ENCODE measurements around the gene RPS15.
"Not testable (repeated sequence)": the region's sequence is repeated elsewhere in the genome, so short reads cannot be mapped to it uniquely, and the experiment has no call there.

RPS15 gene

GRCh38 chr19:1467490-1468273 is 29.5 kb downstream of the RPS15 start:
- in situ Hi-C loops (cut with MboI; ENCODE audit: low sequenced_read_pairs) = no loop called here

GRCh38 chr19:1468274-1468820 is 30.2 kb downstream of the RPS15 start:
- in situ Hi-C loops (cut with MboI; ENCODE audit: low sequenced_read_pairs) = no loop called here

DNA sequence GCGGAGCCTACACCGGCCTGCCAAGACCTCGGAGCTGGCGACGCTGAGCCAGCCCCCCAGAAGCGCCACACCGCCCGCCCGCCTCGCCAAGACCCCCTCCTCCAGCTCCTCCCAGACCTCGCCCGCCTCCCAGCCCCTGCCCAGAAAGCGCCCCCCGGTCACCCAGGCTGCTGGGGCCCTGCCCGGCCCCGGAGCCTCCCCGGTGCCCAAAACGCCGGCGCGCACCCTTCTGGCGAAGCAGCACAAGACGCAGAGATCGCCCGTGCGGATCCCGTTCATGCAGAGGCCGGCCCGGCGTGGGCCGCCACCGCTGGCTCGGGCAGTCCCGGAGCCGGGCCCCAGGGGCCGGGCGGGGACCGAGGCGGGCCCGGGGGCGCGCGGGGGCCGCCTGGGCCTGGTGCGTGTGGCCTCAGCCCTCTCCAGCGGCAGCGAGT is 30.6 kb downstream of the RPS15 start:
- in situ Hi-C loops (cut with MboI; ENCODE audit: low sequenced_read_pairs) = no loop called here

- in situ Hi-C loops (cut with MboI; ENCODE audit: low sequenced_read_pairs) = no loop called here
These were observed 31.3 kb downstream of the RPS15 start for GRCh38 chr19:1469255-1470054.

DNA sequence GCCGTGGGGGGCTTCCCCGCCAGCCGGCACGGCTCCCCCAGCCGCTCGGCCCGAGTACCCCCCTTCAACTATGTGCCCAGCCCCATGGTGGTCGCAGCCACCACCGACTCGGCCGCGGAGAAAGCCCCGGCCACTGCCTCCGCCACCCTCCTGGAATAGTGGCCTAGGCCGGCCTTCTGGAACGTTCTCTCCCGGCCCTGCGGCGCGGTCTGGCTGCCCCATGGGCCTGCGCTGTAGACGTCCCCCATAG is 31.8 kb downstream of the RPS15 start:
- in situ Hi-C loops (cut with MboI; ENCODE audit: low sequenced_read_pairs) = no loop called here

DNA sequence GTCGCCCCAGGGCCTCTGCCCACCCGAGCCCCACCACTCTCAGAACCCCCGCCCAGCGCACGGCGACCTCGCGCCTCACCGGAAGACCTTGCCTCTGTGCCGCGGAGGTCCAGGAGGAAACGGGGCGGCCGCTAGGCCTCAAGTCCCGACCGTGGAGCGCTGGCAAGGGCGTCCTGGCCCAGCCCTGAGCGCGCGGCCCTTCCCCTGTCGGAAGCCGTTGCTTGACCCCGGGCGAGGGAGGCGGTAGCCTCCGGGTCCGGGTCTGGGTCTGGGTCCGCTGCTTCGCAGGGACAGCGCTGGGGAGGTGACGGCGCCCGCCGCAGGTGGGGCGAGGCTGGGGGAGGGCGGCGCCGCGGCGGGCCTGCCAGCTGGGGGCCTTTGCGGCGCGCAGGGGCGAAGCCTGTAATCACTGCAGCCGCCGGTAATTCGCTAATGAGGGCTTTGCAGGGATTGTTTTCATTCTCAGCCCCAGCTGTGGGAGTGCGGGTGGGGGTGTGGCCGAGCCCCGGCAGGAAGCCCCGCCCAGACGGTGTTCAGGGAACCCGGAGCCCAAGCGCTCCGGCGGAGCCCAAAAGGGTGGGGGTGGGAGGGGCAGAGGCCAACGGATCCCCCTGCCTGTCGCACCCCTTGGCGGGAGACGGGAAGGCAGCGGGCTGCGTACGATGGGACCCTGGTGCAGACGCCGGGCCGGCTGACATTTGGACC is 32.3 kb downstream of the RPS15 start:
- in situ Hi-C loops (cut with MboI; ENCODE audit: low sequenced_read_pairs) = no loop called here

- in situ Hi-C loops (cut with MboI; ENCODE audit: low sequenced_read_pairs) = no loop called here
These were observed 32.9 kb downstream of the RPS15 start for GRCh38 chr19:1471010-1471514.

DNA sequence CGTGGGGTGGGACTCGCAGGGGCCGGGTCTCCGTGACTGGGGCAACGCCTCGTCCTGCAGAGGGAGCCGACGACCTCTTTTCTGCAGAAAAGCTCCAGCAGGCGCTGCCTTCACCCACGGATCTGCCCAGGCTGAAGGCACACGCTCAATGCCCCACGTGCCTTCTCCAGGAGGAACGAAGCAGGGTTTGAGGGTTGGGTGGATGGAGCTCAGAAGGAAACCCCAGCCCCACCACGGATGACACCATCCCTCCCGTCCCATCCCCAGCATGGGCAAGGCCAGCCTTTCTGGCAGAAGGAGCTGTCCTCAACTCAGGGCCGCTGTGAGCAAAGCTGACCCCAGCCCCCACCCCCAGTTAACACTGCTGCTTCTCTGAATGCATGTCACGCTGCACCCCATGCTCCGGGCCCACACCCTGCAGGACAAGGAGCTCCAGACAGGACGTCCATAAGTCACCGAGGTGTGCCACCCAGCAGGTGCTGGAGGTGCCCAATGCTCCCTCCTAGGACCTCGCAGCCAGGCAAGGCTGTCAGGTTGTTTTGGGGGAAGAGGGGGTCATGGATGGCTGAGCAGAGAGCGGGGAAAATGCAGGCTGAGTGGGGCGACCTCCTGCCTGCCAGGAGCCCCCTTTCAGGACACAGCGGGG is 33.4 kb downstream of the RPS15 start:
- in situ Hi-C loops (cut with MboI; ENCODE audit: low sequenced_read_pairs) = no loop called here

- in situ Hi-C loops (cut with MboI; ENCODE audit: low sequenced_read_pairs) = no loop called here
These were observed 34.3 kb downstream of the RPS15 start for GRCh38 chr19:1472231-1473084.

GRCh38 chr19:1473085-1473851 is 35.1 kb downstream of the RPS15 start:
- in situ Hi-C loops (cut with MboI; ENCODE audit: low sequenced_read_pairs) = no loop called here

DNA sequence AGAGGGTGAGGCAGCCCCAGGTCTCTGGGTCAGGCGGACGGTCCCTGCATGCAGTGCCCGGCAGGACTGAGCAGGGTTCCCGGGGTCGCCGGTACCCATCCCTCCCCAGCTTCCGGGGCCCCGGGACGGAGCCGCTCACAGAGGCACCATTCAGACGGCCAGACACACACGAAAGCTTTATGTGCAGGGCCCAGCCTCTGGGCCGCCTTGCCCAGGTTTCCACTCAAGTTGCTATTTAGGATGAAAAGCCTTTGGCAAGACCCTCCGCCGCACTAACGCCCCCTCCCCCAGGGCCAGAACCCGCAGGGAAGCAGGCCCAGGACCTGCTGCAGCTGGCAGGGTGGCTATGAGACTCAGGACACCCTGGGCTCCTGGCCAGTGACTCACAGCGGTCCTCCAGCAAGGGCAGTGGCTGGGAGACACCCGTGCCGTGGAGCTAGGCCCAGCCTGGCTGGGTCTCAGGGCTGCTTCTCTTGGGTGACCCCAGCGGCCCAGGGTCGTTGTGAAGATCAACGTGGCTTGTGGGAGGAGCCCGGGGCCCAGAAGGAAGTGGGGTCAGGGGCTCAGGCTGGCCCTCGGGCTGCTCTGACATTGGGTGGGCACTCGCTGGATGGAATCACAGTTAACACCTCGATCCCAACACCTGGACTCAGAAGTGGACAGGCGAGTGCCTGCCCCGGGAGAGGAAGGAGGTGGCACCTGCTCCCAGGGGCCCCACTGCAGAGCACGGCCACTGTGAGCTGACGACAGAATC is 36.0 kb downstream of the RPS15 start:
- in situ Hi-C loops (cut with MboI; ENCODE audit: low sequenced_read_pairs) = no loop called here

DNA sequence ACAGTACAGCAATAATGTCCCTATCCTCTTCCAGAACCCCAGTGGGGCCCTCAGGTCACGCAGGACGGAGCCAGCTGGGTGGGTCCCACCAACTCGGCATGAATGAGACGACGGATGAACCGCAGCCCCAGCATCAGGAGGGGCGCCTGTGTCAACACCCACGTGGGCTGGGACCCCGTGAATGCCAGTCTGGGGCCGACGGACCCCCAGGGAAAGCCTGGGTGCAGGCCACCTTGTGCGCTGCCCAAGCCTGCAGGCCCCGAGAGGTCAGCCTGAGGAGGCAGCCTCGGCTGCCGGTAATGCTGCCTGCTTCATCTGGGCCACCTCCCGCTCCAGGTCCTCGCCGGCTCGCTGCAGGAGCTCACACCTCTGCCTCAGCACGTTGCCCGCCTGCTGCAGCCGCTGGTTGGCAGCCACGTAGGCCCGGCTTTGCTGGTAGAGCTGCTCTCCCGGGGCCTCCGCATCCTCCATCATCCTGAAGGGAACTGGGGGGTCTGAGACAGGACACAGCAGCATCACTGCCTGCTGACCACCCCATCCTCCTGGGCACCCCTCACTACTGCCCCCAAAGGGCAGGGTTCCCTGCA is 36.7 kb downstream of the RPS15 start:
- in situ Hi-C loops (cut with MboI; ENCODE audit: low sequenced_read_pairs) = no loop called here

DNA sequence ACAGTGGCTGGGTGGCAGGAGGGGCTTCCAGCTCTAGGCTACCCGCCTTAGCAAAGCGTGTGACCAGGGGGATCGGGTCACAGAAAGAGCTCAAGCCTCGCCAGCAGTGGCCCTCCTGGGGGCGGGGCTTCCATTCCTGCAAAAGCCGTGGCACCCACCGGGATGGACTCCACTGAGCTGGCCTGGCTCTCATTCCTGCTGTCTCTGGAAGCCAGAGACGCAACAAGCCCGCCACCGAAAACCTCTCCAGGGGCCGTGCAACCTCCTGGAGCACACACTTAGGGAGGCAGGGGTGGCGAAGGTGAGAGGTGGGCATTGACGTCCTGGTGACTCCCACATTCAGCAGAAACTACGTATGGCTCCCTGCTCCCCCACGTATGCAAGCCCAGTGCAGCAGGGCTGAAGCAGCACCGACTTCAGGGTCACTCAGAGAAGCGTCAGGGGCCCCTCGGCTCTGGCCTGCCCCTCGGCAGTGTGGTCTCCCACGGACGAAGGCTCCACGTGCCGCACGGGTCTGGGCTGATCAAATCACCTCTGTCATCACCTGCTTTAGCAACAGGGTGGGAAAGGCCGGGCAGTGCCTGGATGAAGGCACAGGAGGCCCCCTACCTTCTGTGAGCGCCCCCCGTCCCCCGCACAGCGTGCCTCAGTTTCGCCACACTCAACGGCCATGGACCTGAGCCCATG is 37.7 kb downstream of the RPS15 start:
- in situ Hi-C loops (cut with MboI; ENCODE audit: low sequenced_read_pairs) = no loop called here

DNA sequence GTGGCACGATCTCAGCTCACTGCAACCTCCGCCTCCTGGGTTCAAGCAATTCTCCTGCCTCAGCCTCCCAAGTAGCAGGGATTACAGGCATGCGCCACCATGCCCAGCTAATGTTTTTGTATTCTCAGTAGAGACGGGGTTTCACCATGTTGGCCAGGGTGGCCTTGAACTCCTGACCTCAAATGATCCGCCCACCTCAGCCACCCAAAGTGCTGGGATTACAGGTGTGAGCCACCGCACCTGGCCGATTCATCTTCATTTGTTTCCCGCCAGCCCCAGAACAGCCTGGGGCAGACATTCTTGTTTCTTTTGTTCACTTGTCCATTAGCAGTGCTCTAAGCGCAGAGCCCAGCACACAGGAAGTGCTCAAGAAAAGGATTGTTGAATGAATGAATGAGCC is 38.9 kb downstream of the RPS15 start:
- in situ Hi-C loops (cut with MboI; ENCODE audit: low sequenced_read_pairs) = not testable (repeated sequence)

- in situ Hi-C loops (cut with MboI; ENCODE audit: low sequenced_read_pairs) = no loop called here
These were observed 40.9 kb downstream of the RPS15 start, which contains the start of gene C19orf25 for GRCh38 chr19:1478934-1479707. Gene C19orf25, minus strand, starts transcription at chr19:1479215. Its CDS starts 312 bp downstream, at chr19:1478903.

DNA sequence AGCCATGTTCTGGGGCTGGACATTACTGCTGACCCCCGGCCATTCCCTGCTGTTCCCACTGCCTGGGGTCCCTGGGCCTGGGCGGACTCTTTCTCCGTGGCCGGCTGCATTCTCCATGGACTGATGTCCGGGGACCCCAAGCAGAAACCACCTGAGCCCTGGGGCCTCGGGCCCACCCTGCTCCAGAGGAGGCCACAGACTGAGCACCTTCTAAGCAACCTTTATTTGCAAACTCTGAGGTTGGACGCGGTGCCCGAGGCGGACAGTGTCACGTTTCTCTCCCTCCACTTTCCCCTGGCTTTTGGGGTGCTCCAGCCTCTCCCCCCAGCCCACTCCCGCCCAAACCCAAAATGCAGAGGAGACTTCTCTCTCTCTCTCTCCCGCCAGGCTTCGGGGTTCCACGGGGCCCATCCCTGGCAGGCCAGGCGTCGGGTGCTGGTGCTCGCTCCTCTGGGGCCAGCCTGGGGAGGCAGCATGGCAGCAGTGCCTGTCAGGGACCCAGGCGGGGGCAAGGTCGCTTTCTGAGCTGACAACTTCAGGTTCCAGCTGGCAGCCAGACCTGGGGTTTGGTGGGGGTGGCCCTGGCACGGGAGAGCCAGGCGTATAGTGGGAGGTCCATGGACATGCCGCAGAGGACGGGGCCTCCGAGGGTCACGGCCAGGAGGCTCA is 43.2 kb downstream of the RPS15 start:
- in situ Hi-C loops (cut with MboI; ENCODE audit: low sequenced_read_pairs) = no loop called here

Measured in HL-60/S4 treated with phorbol 12-myristate 13-acetate at 8.2 ng/mL for 4 days and 3 days (cell line).